ENCODE results near the gene PRKCA. TPM values are rescaled to one million over a fixed set of nuclear protein-coding genes. Genes with fewer than 3 reads are reported as not detected.
A peak's percentile ranks its signal among the peaks of the same experiment; 100 is the strongest.

Gene PRKCA
- total and polyA plus RNA-seq, 2 of the 13 experiments (the other 11 are each of a cell fraction or from before 2014, with no cell fraction given), result 18.5 to 21.5 TPM

DNA sequence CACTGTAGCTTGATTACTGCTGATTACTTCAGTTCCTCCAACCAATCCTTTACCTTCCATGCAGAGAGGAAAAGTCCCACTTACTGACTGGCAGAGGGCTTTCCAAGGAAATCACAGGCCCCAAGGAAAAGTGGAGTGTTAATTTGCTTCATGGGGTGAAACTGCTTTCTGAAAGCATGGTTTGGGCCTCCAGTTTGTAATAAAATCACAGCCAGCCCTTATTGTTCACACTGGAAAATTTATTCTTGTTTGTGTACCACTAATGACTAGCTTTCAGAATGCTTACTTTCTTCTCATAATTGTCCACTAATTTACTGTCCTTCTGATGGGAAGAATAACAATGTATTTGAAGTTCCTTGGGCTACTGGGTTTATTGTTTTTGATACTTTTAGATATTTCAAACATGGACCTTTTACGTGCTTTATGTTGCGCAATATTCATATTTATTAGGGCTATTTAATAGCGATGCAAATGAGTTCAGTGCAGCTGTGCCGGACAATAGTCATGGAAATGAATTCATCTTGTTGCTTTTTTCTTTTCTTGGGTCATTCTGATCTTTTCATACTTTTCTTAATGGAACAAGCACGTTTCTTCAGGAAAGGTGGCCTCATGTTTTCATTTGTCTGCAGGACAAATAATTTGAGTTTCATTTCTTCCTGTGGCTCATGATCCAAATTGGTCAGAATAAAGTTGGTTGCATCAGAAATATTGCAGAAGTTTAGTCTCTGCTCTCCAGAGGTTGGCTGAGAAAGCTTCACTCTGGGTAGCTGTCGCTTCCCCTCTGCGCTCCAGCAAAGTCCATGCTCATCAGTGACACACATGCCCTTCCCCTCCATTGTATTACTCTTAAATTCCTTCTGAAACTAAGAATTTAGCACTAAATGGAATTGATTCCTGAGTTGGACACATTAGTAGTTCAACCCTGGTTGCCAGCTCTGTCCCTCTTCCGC is 128.7 kb downstream of the PRKCA start:
- intact Hi-C loops (cut with micrococcal nuclease; ENCODE audit: unreplicated experiment) (no loop called here), in situ Hi-C loops (cut with HindIII; ENCODE audit: extremely low pct_ligation_motif_present, low pct_unique_long_range_greater_than_20kb) (no loop called here)
- ChIA-PET CTCF (ENCODE audit: low intra/inter-chr PET ratio, low total read pairs) (no interaction called here), POLR2A (no interaction called here)
- Histone ChIP-seq H3K9me3 (ENCODE audit: low read length) (no peaks in the 10 kb centered on the region), H3K27me3 (ENCODE audit: control insufficient read depth in 1 of 2, insufficient read depth in 2 of 2, low read length in 2 of 2) (no peaks in the 10 kb centered on the region), H2AFZ (ENCODE audit: low read length) (no peak overlapping the region), H3K4me2 (ENCODE audit: low read depth, low read length) (no peak overlapping the region), H3K27ac (ENCODE audit: extremely low read length, insufficient read depth, low read length) (no peak overlapping the region), H3K79me2 (ENCODE audit: insufficient read depth, low read length) (peaks cover 47% of the 10 kb centered on the region), H3K4me1 (ENCODE audit: insufficient read depth, low read length) (peaks cover 49% of the 10 kb centered on the region), H4K20me1 (ENCODE audit: insufficient read depth, low read length) (no peaks in the 10 kb centered on the region), H3K9ac (ENCODE audit: insufficient read depth, low read depth, low read length) (no peak overlapping the region), H3K36me3 (replicated peaks in 1 of 2; ENCODE audit: control insufficient read depth in 1 of 2, insufficient read depth in 2 of 2, low read length in 2 of 2) (no peaks in the 10 kb centered on the region), H3K4me3 (replicated peaks in 1 of 3; ENCODE audit: insufficient read depth in 1 of 3, low read depth in 2 of 3, low read length in 3 of 3) (no peak overlapping the region)
- FAIRE-seq, result no peak
- WGBS (ENCODE audit: low lambda C conversion rate), result 97% methylated on average over 8 of the region's 8 CpGs
- TF ChIP-seq CEBPG (CRISPR knock-in tag; IDR thresholded peaks at IDR 0.05) (0 out of 2 replicates have a peak, but pooled peaks have one; percentile 39), CEBPB (IDR thresholded peaks at IDR 0.05; ENCODE audit: borderline replicate concordance, low read depth, low read length) (peak; percentile 94), ZNF441 (CRISPR knock-in tag; IDR thresholded peaks at IDR 0.05; ENCODE audit: borderline replicate concordance) (no peak)
- no TSS peak for BruUV-seq (replicated peaks)
- no peak for ATAC-seq
- DNase-seq (ENCODE audit: low spot score), result no peak

DNA sequence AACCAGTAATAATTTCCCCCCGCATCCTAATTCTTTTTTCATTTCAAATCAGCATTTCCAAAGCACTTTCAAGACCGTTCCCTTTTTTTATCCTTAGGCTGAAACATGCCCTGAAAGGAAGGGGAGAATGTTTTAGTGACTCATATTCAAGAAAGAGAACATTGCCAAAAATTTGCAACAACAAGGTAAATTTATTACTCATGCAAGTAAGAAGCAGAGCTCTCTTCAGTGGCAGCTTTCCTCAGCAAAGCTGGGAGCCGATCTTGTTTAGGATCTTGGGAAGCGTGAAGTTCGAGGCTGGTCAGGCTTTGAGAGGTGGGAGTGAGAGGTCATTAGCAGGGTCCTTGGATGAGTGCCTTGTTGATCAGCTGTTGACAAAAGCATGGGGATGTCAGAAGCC is 129.5 kb downstream of the PRKCA start:
- no peak overlapping the region for H3K4me3 ChIP-seq (replicated peaks in 1 of 3; ENCODE audit: insufficient read depth in 1 of 3, low read depth in 2 of 3, low read length in 3 of 3)
- DNase-seq (ENCODE audit: low spot score) (no peak), FAIRE-seq (no peak), ATAC-seq (no peak)
- H3K27me3 ChIP-seq (ENCODE audit: control insufficient read depth in 1 of 2, insufficient read depth in 2 of 2, low read length in 2 of 2), result no peaks in the 10 kb centered on the region
- no peak overlapping the region for H2AFZ ChIP-seq (ENCODE audit: low read length)
- no TSS peak for BruUV-seq (replicated peaks)
- TF ChIP-seq CHD2 (IDR thresholded peaks at IDR 0.05; ENCODE audit: low read depth, low read length), result no peak
- TF ChIP-seq TMF1 (CRISPR knock-in tag; IDR thresholded peaks at IDR 0.05; ENCODE audit: low read depth), result no peak
- no peak for TF ChIP-seq ZNF615 (CRISPR knock-in tag; IDR thresholded peaks at IDR 0.05; ENCODE audit: borderline replicate concordance)
- TF ChIP-seq KLF12 (CRISPR knock-in tag; IDR thresholded peaks at IDR 0.05; ENCODE audit: borderline replicate concordance), result no peak
- TF ChIP-seq HDAC6 (IDR thresholded peaks at IDR 0.05; ENCODE audit: low read depth, low read length), result no peak
- TF ChIP-seq FOXO4 (CRISPR knock-in tag; conservative IDR thresholded peaks at IDR 0.05), result no peak
- TF ChIP-seq ZNF772 (CRISPR knock-in tag; IDR thresholded peaks at IDR 0.05), result no peak
- no peak for TF ChIP-seq POLR2AphosphoS5 (IDR thresholded peaks at IDR 0.05; ENCODE audit: low read depth, low read length)
- no peak for TF ChIP-seq PPARG (CRISPR knock-in tag; conservative IDR thresholded peaks at IDR 0.05)
- TF ChIP-seq, protein P1, sequence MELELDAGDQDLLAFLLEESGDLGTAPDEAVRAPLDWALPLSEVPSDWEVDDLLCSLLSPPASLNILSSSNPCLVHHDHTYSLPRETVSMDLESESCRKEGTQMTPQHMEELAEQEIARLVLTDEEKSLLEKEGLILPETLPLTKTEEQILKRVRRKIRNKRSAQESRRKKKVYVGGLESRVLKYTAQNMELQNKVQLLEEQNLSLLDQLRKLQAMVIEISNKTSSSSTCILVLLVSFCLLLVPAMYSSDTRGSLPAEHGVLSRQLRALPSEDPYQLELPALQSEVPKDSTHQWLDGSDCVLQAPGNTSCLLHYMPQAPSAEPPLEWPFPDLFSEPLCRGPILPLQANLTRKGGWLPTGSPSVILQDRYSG (CRISPR knock-in tag; IDR thresholded peaks at IDR 0.05), result no peak
- in situ Hi-C loops (cut with HindIII; ENCODE audit: extremely low pct_ligation_motif_present, low pct_unique_long_range_greater_than_20kb) (no loop called here), intact Hi-C loops (cut with micrococcal nuclease; ENCODE audit: unreplicated experiment) (no loop called here)
- no peak overlapping the region for H3K9ac ChIP-seq (ENCODE audit: insufficient read depth, low read depth, low read length)
- ChIA-PET CTCF (ENCODE audit: low intra/inter-chr PET ratio, low total read pairs) (no interaction called here), POLR2A (no interaction called here)
- H3K36me3 ChIP-seq (replicated peaks in 1 of 2; ENCODE audit: control insufficient read depth in 1 of 2, insufficient read depth in 2 of 2, low read length in 2 of 2), result no peaks in the 10 kb centered on the region
- no peaks in the 10 kb centered on the region for H3K9me3 ChIP-seq (ENCODE audit: low read length)
- no peaks in the 10 kb centered on the region for H4K20me1 ChIP-seq (ENCODE audit: insufficient read depth, low read length)
- H3K27ac ChIP-seq (ENCODE audit: extremely low read length, insufficient read depth, low read length), result no peak overlapping the region
- peaks cover 45% of the 10 kb centered on the region for H3K79me2 ChIP-seq (ENCODE audit: insufficient read depth, low read length)
- no peak overlapping the region for H3K4me2 ChIP-seq (ENCODE audit: low read depth, low read length)
- WGBS (ENCODE audit: low lambda C conversion rate), result 95% methylated on average over 5 of the region's 5 CpGs
- H3K4me1 ChIP-seq (ENCODE audit: insufficient read depth, low read length), result peaks cover 47% of the 10 kb centered on the region

Measured in HepG2 (cell line).